WI38 (cell line): ENCODE data around the gene LAMC2.

Source experiments
- H3K4me3 ChIP-seq: 2 replicates; pipeline ENCODE4 v1.5.1; 2011; ENCODE audit warnings: low read depth, mild to moderate bottlenecking, control low read depth, low read length
- TF ChIP-seq, protein P1 (sequence below): IDR thresholded peaks from 2 replicates; pipeline ENCODE4 v1.5.1; 2012; ENCODE audit warnings: low read depth, mild to moderate bottlenecking, control low read depth, low read length

LAMC2 gene

DNA sequence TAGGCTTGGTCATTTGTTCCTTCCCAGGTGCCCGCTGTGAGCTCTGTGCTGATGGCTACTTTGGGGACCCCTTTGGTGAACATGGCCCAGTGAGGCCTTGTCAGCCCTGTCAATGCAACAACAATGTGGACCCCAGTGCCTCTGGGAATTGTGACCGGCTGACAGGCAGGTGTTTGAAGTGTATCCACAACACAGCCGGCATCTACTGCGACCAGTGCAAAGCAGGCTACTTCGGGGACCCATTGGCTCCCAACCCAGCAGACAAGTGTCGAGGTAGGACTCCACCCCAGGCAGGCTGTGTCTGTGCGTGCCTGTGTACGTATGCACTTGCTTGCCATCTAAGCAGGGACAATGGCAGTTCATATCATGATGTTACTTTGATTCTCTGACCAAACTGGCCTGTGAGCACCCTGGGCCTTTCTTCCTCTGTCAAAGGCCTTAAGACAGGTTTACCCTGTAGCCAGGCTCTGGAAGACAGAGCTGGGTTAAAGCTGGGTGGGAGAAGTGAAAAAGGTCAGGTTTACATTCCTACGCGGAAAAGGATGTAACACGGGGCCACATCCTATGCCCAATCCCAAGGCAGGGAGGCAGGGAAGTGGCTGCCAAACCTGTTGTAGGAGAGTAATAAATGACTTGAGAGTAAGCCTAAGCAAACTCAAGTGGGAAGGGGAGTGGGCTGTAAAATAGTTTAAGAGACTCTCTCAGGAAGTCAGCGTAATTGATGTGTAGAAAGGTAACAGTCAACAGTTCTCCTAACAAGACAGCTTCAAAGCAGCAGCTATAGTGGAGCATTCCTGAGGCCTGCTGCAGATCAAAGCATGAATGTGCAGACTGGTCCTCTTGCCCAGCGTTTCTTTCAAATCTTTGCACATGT lies 42.5 kb downstream of the LAMC2 start:
- TF ChIP-seq, protein P1, sequence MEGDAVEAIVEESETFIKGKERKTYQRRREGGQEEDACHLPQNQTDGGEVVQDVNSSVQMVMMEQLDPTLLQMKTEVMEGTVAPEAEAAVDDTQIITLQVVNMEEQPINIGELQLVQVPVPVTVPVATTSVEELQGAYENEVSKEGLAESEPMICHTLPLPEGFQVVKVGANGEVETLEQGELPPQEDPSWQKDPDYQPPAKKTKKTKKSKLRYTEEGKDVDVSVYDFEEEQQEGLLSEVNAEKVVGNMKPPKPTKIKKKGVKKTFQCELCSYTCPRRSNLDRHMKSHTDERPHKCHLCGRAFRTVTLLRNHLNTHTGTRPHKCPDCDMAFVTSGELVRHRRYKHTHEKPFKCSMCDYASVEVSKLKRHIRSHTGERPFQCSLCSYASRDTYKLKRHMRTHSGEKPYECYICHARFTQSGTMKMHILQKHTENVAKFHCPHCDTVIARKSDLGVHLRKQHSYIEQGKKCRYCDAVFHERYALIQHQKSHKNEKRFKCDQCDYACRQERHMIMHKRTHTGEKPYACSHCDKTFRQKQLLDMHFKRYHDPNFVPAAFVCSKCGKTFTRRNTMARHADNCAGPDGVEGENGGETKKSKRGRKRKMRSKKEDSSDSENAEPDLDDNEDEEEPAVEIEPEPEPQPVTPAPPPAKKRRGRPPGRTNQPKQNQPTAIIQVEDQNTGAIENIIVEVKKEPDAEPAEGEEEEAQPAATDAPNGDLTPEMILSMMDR: no peak
- no peak overlapping the region for H3K4me3 ChIP-seq

DNA sequence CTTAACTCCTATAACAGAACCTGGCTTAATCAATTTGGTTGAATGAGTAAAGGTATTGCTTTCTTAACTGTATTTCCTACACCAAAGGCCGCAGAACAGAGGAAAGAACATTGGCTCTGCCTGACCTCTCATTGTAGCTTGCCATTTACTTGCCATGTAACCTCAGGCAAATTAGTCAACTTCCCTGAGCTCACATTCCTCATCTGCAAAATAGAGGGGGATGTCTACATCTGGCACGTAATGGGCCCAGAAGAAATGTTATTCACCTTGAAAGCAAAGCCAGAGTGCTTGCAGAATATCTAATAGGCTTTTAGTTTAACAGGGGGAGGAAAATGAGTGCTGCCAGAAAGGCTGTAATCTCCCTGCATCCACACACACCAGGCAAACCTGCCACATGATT lies 44.3 kb downstream of the LAMC2 start:
- TF ChIP-seq, protein P1: no peak
- H3K4me3 ChIP-seq: no peak overlapping the region

DNA sequence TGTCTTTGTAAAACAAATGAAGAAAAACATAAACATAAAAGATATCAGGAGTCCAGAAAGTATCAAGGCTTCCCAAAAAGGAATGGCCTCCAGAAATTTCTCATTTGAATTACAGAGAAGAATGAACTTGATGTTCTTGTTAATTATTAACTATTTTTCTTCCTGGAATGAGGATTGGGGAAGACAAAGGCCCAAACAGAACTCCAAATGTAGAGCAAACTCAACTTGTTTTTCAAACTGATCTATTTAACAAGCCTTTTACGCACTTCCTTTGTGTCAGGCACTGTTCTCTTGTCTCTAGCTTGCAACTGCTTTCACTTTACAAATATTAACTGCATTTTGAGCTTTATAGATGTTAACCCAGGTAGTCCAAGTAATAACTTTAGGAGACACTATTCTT lies 45.5 kb downstream of the LAMC2 start:
- H3K4me3 ChIP-seq: no peak overlapping the region
- TF ChIP-seq, protein P1: no peak

DNA sequence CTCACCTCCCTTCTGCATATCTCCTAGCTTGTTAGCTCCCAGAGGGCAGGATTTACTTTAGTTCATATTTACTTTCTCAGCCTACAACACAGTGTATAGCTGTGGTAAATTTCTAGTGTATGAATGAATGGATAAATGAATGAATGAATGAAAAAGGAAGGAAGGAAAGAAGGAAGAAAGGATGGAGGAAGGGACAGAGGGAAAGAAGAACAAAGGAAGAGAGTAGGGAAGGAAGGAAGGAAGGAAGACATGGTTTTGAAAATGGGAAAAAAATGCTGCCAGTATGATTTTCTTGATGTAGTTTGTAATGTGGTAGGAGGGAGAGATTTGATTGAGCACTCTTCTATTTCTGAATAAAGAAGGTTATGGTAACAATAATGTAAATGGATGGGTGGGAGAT lies 47.0 kb downstream of the LAMC2 start:
- no peak overlapping the region for H3K4me3 ChIP-seq
- TF ChIP-seq, protein P1: no peak

DNA sequence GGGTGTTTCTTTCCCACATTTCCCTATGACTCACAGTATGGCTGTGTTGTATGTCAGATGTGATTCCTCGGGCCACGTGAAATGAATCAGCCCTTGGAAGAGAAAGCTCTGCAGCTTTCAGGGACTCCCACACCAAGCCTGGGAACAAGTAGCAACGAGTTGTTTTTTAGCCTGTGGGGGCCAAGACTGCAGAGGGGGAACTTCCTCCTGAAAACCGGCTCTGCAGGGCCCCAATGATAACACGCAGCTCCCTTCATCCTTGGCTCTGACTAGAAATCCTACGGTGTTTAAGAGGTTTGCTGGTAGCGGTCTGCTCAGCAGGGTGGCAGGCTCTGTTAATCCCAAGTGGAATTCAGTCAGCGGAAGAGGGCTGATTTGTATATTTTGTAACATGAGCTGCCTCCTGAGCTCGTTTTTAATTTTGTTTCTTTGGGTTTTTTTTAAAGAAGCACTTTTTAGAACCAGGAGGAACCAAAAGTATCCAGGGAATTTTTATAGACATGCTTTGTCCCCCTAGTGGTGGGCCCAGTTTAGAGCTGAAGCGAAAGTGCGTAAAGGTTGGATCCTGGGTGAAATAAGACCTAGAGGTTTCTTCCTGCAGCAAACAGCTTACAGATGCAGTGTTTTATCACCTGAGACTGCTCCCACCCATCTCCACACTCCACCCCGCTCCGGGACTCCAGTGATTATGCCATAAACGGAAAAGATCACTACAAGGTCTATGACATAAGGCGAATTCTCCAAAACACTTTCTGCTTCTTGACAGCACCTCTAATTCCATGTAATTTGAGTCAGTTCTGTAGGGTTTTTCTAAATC lies 48.8 kb downstream of the LAMC2 start:
- H3K4me3 ChIP-seq: peak overlapping the region; percentile 61
- TF ChIP-seq, protein P1: peak; percentile 75

DNA sequence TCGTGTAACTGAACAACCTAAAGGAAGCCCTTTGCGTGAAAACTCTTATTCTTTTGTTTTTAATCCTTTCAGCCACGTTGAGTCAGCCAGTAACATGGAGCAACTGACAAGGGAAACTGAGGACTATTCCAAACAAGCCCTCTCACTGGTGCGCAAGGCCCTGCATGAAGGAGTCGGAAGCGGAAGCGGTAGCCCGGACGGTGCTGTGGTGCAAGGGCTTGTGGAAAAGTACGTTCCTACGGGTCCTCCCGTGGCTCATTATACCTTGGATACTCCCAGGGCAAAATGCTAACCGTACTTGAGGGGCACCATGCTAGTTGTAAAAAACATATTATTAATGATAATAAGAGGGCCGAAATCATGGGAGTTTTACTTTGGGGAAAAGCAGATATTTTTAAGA lies 49.4 kb downstream of the LAMC2 start:
- TF ChIP-seq, protein P1: no peak

More for the DNA sequence above, 49.4 kb downstream of the LAMC2 start:
- peak overlapping the region; percentile 61 for H3K4me3 ChIP-seq
